ENCODE measurements around the gene RPS24. TPM values are rescaled to one million over a fixed set of nuclear protein-coding genes. Genes with fewer than 3 reads are reported as not detected.

The RPS24 gene
- total and polyA plus RNA-seq, 2 of the 8 experiments (the other 6 are each of a cell fraction or from before 2014, with no cell fraction given) = 2,128 to 3,943 TPM

GRCh38 chr10:78063236-78063635, 29.6 kb downstream of the RPS24 start:
- Histone ChIP-seq H4K8ac (ENCODE audit: extremely low read depth, insufficient read depth, low read length) (no peak overlapping the region), H2BK20ac (ENCODE audit: low read length) (no peak overlapping the region), H3K79me1 (ENCODE audit: low read depth, low read length) (no peaks in the 10 kb centered on the region), H3K14ac (ENCODE audit: insufficient read length) (no peak overlapping the region), H3K4me2 (ENCODE audit: insufficient read depth in 1 of 2, low read depth in 2 of 2, low read length in 2 of 2) (no peak overlapping the region), H2AFZ (ENCODE audit: low read length) (no peak overlapping the region), H3K36me3 (ENCODE audit: control insufficient read depth in 2 of 4, insufficient read depth in 4 of 4, low read length in 3 of 4) (no peaks in the 10 kb centered on the region), H4K91ac (replicated peaks; ENCODE audit: insufficient read length, low read length) (no peak overlapping the region), H4K5ac (ENCODE audit: insufficient read length, low read depth, low read length) (no peak overlapping the region), H4K20me1 (replicated peaks in 1 of 2; ENCODE audit: control insufficient read depth in 1 of 2, insufficient read depth in 2 of 2, low read length in 2 of 2) (no peaks in the 10 kb centered on the region), H3K9me3 (ENCODE audit: insufficient read depth in 2 of 2, low read depth in 1 of 2, low read length in 1 of 2) (no peaks in the 10 kb centered on the region), H2AK5ac (ENCODE audit: low read depth, low read length) (no peak overlapping the region), H2BK15ac (ENCODE audit: low read length) (no peak overlapping the region), H3K27ac (ENCODE audit: low read depth, low read length) (no peak overlapping the region), H3K23me2 (ENCODE audit: low read depth, low read length) (peaks cover 2% of the 10 kb centered on the region; the same call in 1 of the 2 replicates), H3K4me1 (replicated peaks in 1 of 4; ENCODE audit: control insufficient read depth in 3 of 4, insufficient read depth in 4 of 4, low read length in 3 of 4) (peaks cover 0 to 4% (median 0%) of the 10 kb centered on the region in 4 experiments; a peak in 2 of 7 replicates), H3K56ac (replicated peaks; ENCODE audit: insufficient read length, low read depth, low read length) (no peak overlapping the region), H3K23ac (ENCODE audit: insufficient read length) (no peak overlapping the region), H2BK120ac (replicated peaks; ENCODE audit: low read depth, low read length) (no peak overlapping the region), H3K79me2 (ENCODE audit: control insufficient read depth in 1 of 2, insufficient read depth in 2 of 2, low read length in 2 of 2) (no peaks in the 10 kb centered on the region), H2BK12ac (ENCODE audit: low read depth, low read length) (no peak overlapping the region), H3K4me3 (ENCODE audit: extremely low read depth in 1 of 4, insufficient read depth in 2 of 4, low read depth in 3 of 4, low read length in 4 of 4) (no peak overlapping the region), H3K18ac (ENCODE audit: extremely low read depth, low read length) (no peak overlapping the region), H3K9ac (replicated peaks in 1 of 4; ENCODE audit: extremely low read depth in 1 of 4, low read depth in 3 of 4, low read length in 3 of 4) (no peak overlapping the region), H3K4ac (replicated peaks; ENCODE audit: insufficient read length, low read depth, low read length) (no peak overlapping the region), H2BK5ac (ENCODE audit: low read depth, low read length) (no peak overlapping the region), H3K27me3 (replicated peaks in 1 of 4; ENCODE audit: control insufficient read depth in 3 of 4, extremely low read depth in 1 of 4, insufficient read depth in 3 of 4, low read length in 3 of 4) (no peaks in the 10 kb centered on the region; a peak in 1 of 7 replicates)
- FAIRE-seq (no peak), DNase-seq (ENCODE audit: low read depth in 1 of 2, low spot score in 2 of 2) (no peak)
- CTCF ChIA-PET (ENCODE audit: partially characterized antibody) = interaction anchor here (0.6 to 1.4 kb wide), 6 partner anchors 16 to 653 kb away, joined by 3 to 8 read pairs (median 3); no protein-coding TSS in a partner anchor
- POLR2A ChIA-PET (ENCODE audit: partially characterized antibody) = interaction anchor here (1.2 kb wide), 1 partner anchor 24 kb away, joined by 3 read pairs; no protein-coding TSS in a partner anchor
- 93% methylated on average over 2 of the region's 2 CpGs; no CpG with 5 or more reads in 1 of the 2 experiments for WGBS, 2 experiments (ENCODE audit: extremely low coverage in 1 of 2, insufficient coverage in 1 of 2, insufficient read length in 1 of 2, insufficient replicate concordance in 2 of 2, low coverage in 1 of 2, low lambda C conversion rate in 2 of 2, missing lambda C conversion rate in 1 of 2)
- TF ChIP-seq CEBPB (IDR thresholded peaks at IDR 0.05; ENCODE audit: low read depth, low read length) (no peak), SP4 (IDR thresholded peaks at IDR 0.05; ENCODE audit: low read length) (no peak), CBX5 (IDR thresholded peaks at IDR 0.05; ENCODE audit: low read depth, low read length) (no peak), CTCF (IDR thresholded peaks at IDR 0.05; ENCODE audit: control extremely low read depth in 1 of 3, insufficient read depth in 1 of 3, low read depth in 1 of 3, low read length in 3 of 3) (no peak), GTF2F1 (IDR thresholded peaks at IDR 0.05; ENCODE audit: borderline replicate concordance, low read depth, low read length) (no peak), POLR2AphosphoS5 (IDR thresholded peaks at IDR 0.05; ENCODE audit: low read depth, low read length) (no peak), ATF3 (IDR thresholded peaks at IDR 0.05; ENCODE audit: insufficient read depth, low read depth, low read length) (no peak), GABPA (IDR thresholded peaks at IDR 0.05; ENCODE audit: borderline replicate concordance, insufficient read depth, low read length) (no peak), HDAC6 (IDR thresholded peaks at IDR 0.05; ENCODE audit: low read depth, low read length) (no peak)
